Measurements from ENCODE around the gene CFAP43.
"Not testable (repeated sequence)": the region's sequence is repeated elsewhere in the genome, so short reads cannot be mapped to it uniquely, and the experiment has no call there.

The CFAP43 gene

GRCh38 chr10:104255311-104255981 lies 23.3 kb upstream of the CFAP43 start:
- DNase-seq, result no peak

GRCh38 chr10:104254493-104255310 lies 22.5 kb upstream of the CFAP43 start, which contains the start of gene GSTO1:
TSS of gene GSTO1 (plus strand) at chr10:104254892. CDS start at chr10:104254929, 37 bp downstream.
- DNase-seq, result peak; percentile 30

GRCh38 chr10:104253606-104254410 lies 21.6 kb upstream of the CFAP43 start:
- no peak for DNase-seq

GRCh38 chr10:104253106-104253505 lies 20.9 kb upstream of the CFAP43 start:
- DNase-seq, result no peak

- DNase-seq, result no peak
Observed at GRCh38 chr10:104252368-104252767, 20.2 kb upstream of the CFAP43 start.

GRCh38 chr10:104251443-104251842 lies 19.3 kb upstream of the CFAP43 start:
- DNase-seq, result no peak

GRCh38 chr10:104250371-104250770 lies 18.2 kb upstream of the CFAP43 start:
- DNase-seq, result no peak

- not testable (repeated sequence) for DNase-seq
Observed at GRCh38 chr10:104248931-104249330, 16.8 kb upstream of the CFAP43 start.

GRCh38 chr10:104247513-104248146 lies 15.5 kb upstream of the CFAP43 start:
- no peak for DNase-seq

GRCh38 chr10:104246976-104247375 lies 14.8 kb upstream of the CFAP43 start:
- no peak for DNase-seq

GRCh38 chr10:104245066-104245632 lies 13.0 kb upstream of the CFAP43 start:
- DNase-seq, result no peak

GRCh38 chr10:104243512-104243911 lies 11.3 kb upstream of the CFAP43 start:
- no peak for DNase-seq

- not testable (repeated sequence) for DNase-seq
Observed at GRCh38 chr10:104243009-104243408, 10.8 kb upstream of the CFAP43 start.

GRCh38 chr10:104242545-104242944 lies 10.4 kb upstream of the CFAP43 start:
- no peak for DNase-seq

- no peak for DNase-seq
Observed at GRCh38 chr10:104240078-104240477, 7.9 kb upstream of the CFAP43 start.

GRCh38 chr10:104235801-104236200 lies 3.6 kb upstream of the CFAP43 start:
- DNase-seq, result no peak

GRCh38 chr10:104234934-104235333 lies 2.8 kb upstream of the CFAP43 start:
- no peak for DNase-seq

- DNase-seq, result no peak
Observed at GRCh38 chr10:104233817-104234216, 1.7 kb upstream of the CFAP43 start.

GRCh38 chr10:104232613-104233102 lies 494 bp upstream of the CFAP43 start:
- no peak for DNase-seq

- no peak for DNase-seq
Observed at GRCh38 chr10:104230490-104230889, 1.7 kb downstream of the CFAP43 start.

GRCh38 chr10:104223304-104223703 lies 8.9 kb downstream of the CFAP43 start:
- DNase-seq, result no peak

GRCh38 chr10:104220522-104220921 lies 11.6 kb downstream of the CFAP43 start:
- DNase-seq, result no peak

Measured in central memory CD4-positive, alpha-beta T cell (primary cell).